ENCODE data around the gene RGS6.
"Not testable (repeated sequence)": the region's sequence is repeated elsewhere in the genome, so short reads cannot be mapped to it uniquely, and the experiment has no call there.

RGS6 gene

DNA sequence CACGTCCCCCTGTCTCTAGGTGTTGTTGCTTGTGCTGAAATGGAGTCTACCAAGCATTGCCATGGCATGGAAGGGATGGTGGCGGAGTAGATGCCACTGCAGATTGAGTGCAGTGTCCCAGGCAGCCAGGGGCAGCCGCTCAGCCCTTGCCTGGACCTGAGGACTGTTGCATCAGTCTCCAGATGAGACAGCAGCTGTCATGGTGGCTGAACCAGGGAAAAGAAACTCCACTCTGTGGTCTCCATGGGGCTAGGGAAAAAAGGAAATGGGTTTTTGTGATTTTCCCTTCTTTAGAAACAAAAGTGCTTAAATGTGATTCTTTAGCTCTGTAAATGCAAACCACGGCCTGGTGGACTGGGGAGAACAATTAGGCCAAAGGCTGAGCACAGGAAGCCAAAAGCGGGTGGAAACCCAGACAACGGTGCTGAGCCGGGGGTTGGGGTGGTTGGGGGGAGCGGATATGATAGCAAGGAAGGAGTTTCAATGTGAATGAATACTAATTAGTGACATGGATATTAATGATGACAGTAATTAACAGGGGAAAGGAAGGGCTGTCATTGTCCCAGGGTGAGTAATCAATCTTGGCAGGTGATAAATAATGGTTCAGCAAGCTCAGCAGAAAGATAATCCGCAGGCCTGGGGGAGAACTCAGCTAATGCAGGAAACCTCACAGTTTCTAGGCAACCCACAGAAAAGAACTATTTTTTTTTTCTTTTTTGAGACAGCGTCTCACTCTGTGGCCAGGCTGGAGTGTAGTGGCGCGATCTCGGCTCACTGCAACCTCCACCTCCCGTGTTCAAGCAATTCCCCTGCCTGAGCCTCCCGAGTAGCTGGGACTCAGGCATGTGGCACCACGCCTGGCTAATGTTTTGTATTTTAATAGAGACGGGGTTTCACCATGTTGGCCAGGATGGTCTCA lies 519.1 kb downstream of the RGS6 start:
- DNase-seq (ENCODE audit: low read depth, low spot score): peak; percentile 50

DNA sequence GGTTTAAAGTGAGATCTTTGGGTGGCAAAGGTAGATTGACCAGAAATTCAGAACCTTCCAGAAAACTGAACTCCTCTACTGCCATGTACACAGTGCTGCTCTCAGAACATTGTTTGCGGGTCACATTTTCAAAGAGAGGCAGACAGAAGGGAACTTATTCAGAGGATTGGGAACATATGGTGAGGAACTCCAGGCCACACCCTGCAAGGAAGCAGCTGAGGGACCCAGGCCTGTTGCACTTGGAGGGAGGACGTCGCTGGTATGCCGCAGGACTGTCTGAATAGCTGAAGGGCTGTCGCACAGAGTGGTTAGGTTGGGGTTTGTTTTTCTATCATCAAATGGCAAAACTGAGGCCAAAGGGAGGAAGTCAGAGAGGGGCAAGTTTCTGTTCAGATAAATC lies 520.5 kb downstream of the RGS6 start:
- DNase-seq (ENCODE audit: low read depth, low spot score): no peak

DNA sequence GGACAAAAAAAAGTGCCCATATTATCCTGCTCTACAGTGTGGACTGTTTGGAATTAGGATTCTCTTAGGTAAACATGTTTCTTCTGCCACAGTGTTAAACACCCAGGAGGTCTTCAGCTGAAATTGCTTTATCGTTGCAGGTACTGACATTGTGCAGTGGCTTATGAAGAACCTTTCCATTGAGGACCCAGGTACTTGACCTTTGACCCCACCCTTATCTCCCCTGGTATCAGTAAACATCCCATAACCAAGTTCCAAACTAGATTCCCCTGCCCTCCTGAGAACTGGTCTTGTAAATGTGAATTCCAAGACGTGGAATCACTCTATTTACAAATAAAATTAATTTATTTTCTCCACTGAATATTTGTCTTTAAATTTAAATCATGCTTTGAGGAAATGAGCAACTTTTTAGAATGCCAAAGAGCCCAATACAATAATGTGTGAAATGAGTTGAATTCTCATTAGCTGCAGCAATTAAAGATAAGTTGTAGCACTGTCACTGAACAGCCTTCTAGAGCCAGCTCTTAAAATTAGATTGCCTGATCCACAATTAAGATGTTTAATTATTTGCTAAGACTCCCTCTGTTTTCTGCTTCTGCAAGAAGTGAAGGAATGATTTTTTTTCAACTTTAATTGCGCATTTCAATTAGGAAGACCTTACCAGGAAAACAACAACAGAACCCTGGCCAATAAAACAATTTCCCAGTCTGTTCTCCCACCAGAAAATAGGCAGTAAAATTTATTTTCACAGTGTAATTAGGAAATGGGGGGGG lies 522.3 kb downstream of the RGS6 start:
- peak; percentile 53 for DNase-seq (ENCODE audit: low read depth, low spot score)

DNA sequence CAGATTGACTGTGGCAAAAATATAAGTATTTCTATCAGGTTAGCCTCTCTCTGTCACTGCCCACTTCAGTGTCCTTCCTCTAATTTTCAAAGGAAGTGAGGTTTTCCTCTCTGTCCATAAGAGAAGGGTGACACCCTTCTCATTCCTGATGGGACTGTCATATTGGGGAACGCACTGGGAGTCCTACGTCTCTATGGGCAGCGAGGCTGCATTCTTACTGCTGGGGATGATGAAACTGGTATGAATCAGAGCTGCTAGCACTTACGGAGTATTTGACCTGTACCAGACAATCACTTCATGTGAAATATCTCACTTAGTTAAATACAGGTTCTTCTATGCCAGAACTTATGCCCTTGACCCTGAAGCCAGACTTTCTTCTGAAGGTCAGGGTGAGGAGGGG lies 525.4 kb downstream of the RGS6 start:
- DNase-seq (ENCODE audit: low read depth, low spot score): no peak

- DNase-seq (ENCODE audit: low read depth, low spot score): no peak
Measured at GRCh38 chr14:72462056-72462455, 529.8 kb downstream of the RGS6 start.

GRCh38 chr14:72463291-72463866 lies 531.1 kb downstream of the RGS6 start:
- no peak for DNase-seq (ENCODE audit: low read depth, low spot score)

- no peak for DNase-seq (ENCODE audit: low read depth, low spot score)
Measured at GRCh38 chr14:72464226-72464625, 532.0 kb downstream of the RGS6 start.

- no peak for DNase-seq (ENCODE audit: low read depth, low spot score)
Measured at GRCh38 chr14:72466325-72466724, 534.1 kb downstream of the RGS6 start.

DNA sequence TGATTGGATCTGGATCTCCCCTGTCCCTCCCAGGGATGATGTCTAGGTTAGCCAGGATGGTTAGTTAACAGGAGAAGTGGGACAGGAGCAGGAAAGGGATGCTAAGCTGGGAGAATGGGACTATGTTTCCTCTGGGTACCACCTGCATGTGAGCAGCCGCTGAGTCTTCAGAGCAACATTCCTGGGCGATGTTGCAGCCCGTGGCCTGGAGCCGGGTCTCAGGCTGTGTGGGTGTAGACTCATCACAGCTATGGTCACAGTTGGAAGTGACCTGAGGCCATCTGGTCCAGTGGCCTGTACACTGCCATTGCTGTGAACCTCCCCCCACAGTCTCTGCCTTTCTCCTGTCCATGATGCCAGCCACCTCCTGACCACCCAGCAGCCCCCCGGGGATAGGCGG lies 539.1 kb downstream of the RGS6 start:
- no peak for DNase-seq (ENCODE audit: low read depth, low spot score)

- DNase-seq (ENCODE audit: low read depth, low spot score): no peak
Measured at GRCh38 chr14:72472845-72473244, 540.6 kb downstream of the RGS6 start.

DNA sequence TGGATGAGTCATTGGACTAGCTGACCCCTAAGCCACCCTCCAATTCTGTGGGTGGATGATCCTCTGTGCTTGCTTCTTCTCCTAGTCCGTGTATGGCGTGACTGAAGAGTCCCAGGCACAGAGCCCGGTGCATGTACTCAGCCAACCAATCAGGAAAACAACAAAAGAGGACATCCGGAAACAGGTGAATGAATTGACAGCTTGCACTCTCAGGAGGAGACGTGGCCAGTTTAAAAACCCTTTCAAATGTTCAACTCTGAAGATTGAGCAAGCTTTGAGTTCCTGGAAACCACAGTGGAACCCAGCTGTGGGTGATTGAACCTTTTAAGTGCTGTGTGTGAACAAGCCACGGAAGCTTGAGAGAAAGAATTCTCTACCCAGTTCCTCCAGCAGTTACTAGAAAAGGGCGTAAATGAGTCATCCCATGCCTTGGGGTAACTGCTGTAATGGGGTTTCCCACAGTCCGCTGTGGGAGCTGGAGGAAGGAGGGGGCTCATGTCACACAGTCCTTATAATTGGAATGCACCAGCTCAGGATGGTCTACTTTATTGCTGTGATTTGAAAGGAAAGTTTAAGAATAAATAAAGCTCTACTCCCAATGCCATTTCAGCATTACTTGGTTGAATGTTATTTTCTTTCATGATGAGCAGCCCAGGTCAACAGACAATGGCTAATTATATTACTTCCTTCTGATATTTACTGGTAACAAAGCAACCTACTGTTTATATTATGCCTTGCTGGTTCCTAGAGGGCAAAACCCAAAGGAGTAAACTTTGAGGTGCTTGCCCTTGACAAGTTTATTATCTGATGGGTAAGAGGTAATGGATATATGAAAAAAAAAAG lies 544.6 kb downstream of the RGS6 start:
- peak; percentile 45 for DNase-seq (ENCODE audit: low read depth, low spot score)

DNA sequence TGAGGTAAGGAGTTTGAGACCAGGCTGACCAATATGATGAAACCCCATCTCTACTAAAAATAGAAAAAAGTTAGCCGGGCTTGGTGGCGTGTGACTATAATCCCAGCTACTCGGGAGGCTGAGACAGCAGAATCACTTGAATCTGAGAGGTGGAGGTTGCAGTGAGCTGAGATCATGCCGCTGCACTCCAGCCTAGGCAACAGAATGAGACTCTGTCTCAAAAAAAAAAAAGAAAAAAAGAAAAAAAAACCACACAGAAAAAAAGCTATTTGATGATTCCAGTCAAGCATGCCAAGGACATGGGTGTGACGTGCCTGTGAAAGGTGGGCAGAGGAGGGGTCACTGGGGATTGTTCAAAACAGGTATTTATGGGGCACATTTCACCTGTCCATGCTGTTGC lies 545.3 kb downstream of the RGS6 start:
- not testable (repeated sequence) for DNase-seq (ENCODE audit: low read depth, low spot score)

DNA sequence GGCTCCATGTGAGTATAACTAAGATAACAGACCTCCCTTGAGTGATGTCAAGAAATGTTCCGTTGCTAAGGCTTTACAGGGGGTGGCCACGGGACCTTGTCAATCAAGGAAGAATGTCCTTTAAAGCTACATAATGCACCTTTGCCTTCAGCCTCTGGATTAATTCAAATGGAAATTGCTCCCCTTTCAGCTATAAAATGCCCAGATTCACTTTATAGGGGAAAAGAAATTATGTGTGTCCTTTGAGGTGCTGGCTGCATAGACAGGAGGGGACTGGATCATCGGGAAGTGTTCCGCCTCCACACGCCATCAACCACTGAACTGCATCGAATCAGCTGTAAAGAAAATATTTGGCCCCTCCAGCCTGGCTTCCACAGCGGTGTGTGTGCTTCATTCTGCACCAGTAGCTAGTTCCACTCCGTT lies 546.3 kb downstream of the RGS6 start:
- DNase-seq (ENCODE audit: low read depth, low spot score): no peak

GRCh38 chr14:72479461-72479931 lies 547.3 kb downstream of the RGS6 start:
- DNase-seq (ENCODE audit: low read depth, low spot score): no peak

DNA sequence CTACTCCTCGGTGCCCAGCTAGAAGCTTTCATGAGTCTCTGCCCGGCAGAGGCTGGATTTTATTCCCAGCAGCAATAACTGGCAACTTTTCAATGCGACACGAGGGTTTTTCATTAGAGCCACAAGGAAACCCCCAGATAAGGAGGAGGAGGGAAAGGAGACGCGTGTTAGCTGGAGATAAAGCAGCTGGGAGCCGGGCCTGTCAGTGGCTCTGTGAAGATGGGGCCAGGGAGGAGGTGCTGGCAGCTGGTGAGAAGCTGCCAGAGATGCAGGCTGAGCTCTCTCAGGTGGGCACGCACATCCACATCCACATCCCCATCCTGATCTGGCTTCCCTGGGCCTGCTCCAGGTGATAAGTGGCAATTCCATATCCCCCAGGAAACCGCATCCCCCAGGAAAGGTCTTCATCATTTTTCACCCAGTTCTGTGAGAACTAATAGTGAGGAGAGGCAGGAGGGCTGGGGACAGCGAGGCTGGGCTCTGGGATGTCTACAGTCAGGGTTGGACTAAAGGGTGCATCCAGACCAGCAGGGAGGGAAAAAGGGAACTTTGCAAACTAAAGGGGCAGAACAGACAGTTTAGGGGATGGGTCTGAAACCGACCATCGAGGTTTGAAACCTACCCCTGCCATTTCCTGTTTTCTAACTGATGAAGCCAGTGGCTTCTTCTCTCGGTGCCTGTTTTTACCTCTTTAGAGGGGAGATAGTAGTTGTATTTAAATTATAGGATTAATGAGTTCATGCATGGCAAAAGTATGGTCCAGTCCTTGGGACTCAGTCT lies 548.4 kb downstream of the RGS6 start:
- no peak for DNase-seq (ENCODE audit: low read depth, low spot score)

DNA sequence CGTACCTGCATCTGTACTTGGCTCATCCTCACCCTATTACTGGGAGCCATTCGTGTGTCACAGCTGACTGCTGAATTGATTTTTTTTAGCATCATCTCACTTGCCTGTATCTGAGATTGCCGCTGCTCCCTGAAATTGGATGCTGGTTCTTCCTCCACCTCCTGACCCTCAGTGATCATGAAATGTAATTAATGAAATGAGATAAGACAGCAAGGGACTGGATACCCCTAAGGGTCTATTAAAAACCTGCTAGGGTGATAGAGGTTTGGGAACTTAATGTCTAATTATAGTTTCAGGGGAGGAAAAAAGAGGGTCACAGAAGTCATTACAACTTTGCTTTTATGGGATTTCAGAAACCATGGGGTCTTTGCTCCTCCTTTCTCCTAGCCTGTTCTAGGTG lies 551.1 kb downstream of the RGS6 start:
- no peak for DNase-seq (ENCODE audit: low read depth, low spot score)

DNA sequence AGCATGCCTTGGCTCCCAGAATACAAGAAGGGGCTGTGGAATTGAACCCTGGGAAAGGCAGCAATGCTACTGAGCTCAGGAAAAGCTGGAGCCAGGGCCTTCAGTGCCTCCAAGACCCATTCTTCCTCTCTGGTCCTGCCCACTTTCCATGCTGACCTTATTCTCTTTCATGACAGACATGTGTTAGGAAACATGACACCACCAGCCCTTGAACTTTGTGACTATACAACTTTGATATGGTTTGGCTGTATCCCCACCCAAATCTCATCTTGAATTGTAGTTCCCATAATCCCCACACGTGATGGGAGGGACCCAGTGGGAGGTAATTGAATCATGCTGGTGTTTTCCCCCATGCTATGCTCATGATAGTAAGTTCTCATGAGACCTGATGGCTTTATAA lies 553.5 kb downstream of the RGS6 start:
- no peak for DNase-seq (ENCODE audit: low read depth, low spot score)

DNA sequence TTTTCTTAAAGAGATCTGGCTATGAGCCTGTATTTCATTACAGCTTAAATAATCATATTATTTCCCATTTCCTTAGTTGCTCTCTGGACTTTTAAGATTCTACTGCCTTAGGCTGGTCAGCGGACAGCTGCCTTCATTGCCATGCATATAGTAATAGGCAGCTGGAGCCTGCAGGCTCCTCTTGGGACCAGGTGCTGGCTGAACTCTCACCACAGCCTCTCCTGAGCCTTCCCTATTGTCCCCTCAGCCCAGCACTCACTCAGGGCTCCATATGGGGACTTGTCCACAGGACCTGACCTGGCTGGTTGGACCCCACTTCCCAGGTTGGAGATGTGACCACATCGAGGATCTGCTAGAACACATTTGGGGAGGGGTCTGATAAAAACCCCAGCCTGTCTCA lies 556.3 kb downstream of the RGS6 start:
- DNase-seq (ENCODE audit: low read depth, low spot score): no peak

GRCh38 chr14:72492196-72492595 lies 560.0 kb downstream of the RGS6 start:
- no peak for DNase-seq (ENCODE audit: low read depth, low spot score)

DNA sequence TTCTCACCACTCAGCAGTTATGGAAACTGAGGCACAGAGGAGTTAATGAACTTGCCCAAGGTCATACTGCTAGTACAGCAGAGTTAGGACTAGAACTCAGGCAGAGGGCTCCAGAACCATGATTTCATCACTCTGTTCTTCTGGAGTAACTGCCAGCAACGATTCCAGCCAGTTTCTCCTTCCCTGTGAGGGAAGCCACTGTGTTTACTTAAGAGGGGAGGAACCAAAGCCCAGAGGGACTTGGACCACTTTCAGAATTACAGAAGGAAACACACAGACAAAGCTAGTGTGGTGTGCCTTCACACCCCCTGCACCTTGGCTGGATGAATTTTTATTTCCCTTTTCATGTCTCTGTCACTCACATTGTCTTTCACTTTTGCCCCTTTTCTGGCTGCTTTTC lies 563.4 kb downstream of the RGS6 start:
- DNase-seq (ENCODE audit: low read depth, low spot score): no peak

DNA sequence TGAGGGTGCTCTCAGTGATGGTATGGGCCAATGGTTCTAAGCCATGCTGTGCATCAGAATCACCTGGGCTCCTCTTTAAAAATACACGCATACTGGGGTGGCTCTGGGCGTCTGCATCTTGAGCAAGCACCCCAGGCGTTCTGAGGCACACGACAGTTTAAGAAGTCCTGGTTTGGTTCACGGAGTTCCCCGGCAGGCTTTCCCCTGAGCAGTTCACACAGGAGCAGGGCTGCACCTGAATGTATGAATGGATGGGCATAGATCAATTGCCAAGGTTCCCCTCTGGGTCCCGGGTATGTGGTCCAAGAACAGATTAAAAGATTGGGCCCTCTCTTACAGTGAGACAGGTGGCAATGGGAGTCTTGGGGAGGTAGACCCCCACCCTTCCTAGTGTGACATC lies 566.4 kb downstream of the RGS6 start:
- no peak for DNase-seq (ENCODE audit: low read depth, low spot score)

All from ELF-1 (cell line).